Stomach (tissue), 9 donors: Measurements from ENCODE around the gene CPT1C. TPM values are rescaled to one million over a fixed set of nuclear protein-coding genes. Genes with fewer than 3 reads are reported as not detected.

Experiments
- DNase-seq, 2 donors: peaks; one replicate each; pipeline versions ENCODE4 v3.0.0 to v3.0.0-alpha.2; 2013 to 2019
- H3K27ac ChIP-seq, 5 donors: fragments of 200-600 bp in 4 of 5; sonication (generic) in 4 of 5; one replicate each; pipeline ENCODE4 v1.5.1; 2013 to 2019; ENCODE audit warnings: mild to moderate bottlenecking in 1 of 5, moderate library complexity in 1 of 5
- H3K27me3 ChIP-seq, 3 donors: fragments of 200-600 bp; sonication (generic); one replicate each; pipeline ENCODE4 v1.5.1; 2017 to 2019; ENCODE audit warnings: mixed run types in 1 of 3
- H3K36me3 ChIP-seq, 4 donors: fragments of 200-600 bp; sonication (generic); 1 replicate in 3 of 4; 2 replicates in 1 of 4; pipeline ENCODE4 v1.5.1; 2016 to 2019
- H3K4me1 ChIP-seq, 4 donors: fragments of 200-600 bp; sonication (generic); one replicate each; pipeline ENCODE4 v1.5.1; 2016 to 2019
- H3K4me3 ChIP-seq, 4 donors: fragments of 200-600 bp; sonication (generic) in 3 of 4; one replicate each; pipeline ENCODE4 v1.5.1; 2016 to 2019; ENCODE audit warnings: mild to moderate bottlenecking in 1 of 4
- H3K9me3 ChIP-seq, 4 donors: fragments of 200-600 bp; sonication (generic); one replicate each; pipeline ENCODE4 v1.5.1; 2016 to 2019
- CTCF ChIP-seq, 7 experiments: fragments of 450-650 bp in 4 of 7; fragments of 200-600 bp in 3 of 7; sonication (generic) in 3 of 7; IDR thresholded peaks; one replicate each; pipeline ENCODE4 v1.5.1; 2016 to 2019; ENCODE audit warnings: antibody characterized with exemption in 7 of 7, control low read depth in 2 of 7, mild to moderate bottlenecking in 1 of 7
- EP300 ChIP-seq: sonication (generic); formaldehyde crosslinking; IDR thresholded peaks from one replicate; pipeline ENCODE4 v1.6.1; 2017; ENCODE audit warnings: antibody characterized with exemption
- POLR2A ChIP-seq, 4 donors: fragments of 450-650 bp; IDR thresholded peaks; one replicate each; pipeline ENCODE4 v1.6.1; 2016; ENCODE audit warnings: antibody characterized with exemption in 4 of 4, control low read depth in 2 of 4, mild to moderate bottlenecking in 1 of 4, moderate library complexity in 1 of 4
- POLR2AphosphoS5 ChIP-seq, 3 donors: sonication (generic); formaldehyde crosslinking; IDR thresholded peaks; one replicate each; pipeline ENCODE4 v1.6.1; 2016; ENCODE audit warnings: antibody characterized with exemption in 3 of 3
- WGBS, 5 donors: extraction: QIAGEN DNeasy Blood & Tissue Kit in 3 of 5; methylation state at CpG; one replicate each; pipeline versions ENCODE4 v1.1.5 to v1.1.7; 2013 to 2018; 5-methylcytosine and 5-hydroxymethylcytosine counted together
- intact Hi-C: fragments of 100-400 bp; cut with DNase I; formaldehyde crosslinking; loops from one replicate; pipeline ENCODE4 v1.15.1; 2023; ENCODE audit warnings: low total_unique reads
- polyA plus RNA-seq, 3 donors: library from polyadenylated mRNA; stranded (reverse); fragments of 200-250 nt; gene quantifications; one replicate each; pipeline ENCODE4 v1.2.3, GENCODE V29; 2013
- total RNA-seq, 5 donors: library from RNA; depleted of rRNA; stranded (reverse); fragments of >200 nt; gene quantifications; one replicate each; pipeline versions ENCODE4 v1.1.0 to v1.2.3, GENCODE V29; 2014 to 2016
- donor health status: healthy with polysubstance abuse.
- donor health status: Bipolar disorder and iron deficiency.
- donor health status: healthy.

Gene CPT1C
- total and polyA plus RNA-seq, 8 donors, result 1.8 to 35.6 (median 3.1) TPM; not detected in 2

- no peak for DNase-seq
- intact Hi-C loops, result no loop called here
- peaks cover 28 to 40% (median 35%) of the 10 kb centered on the region in 4 donors for H3K36me3 ChIP-seq
- H3K27me3 ChIP-seq, result no peaks in the 10 kb centered on the region
- no peak for TF ChIP-seq EP300
- TF ChIP-seq POLR2AphosphoS5 (IDR thresholded peaks at IDR 0.05), result no peak
- no peak for TF ChIP-seq POLR2A (IDR thresholded peaks at IDR 0.05)
- TF ChIP-seq CTCF (IDR thresholded peaks at IDR 0.05), result no peak
- 53 to 69% (median 67%) methylated on average over 2 of the region's 2 CpGs for WGBS, 5 donors
- H3K9me3 ChIP-seq, result no peaks in the 10 kb centered on the region
- no peak overlapping the region for H3K27ac ChIP-seq
- H3K4me3 ChIP-seq, result peak overlapping the region in 1 of 4 donors; percentile 98
- peaks cover 23 to 70% (median 61%) of the 10 kb centered on the region in 4 donors for H3K4me1 ChIP-seq
These were observed 47.5 kb upstream of the CPT1C start for GRCh38 chr19:49643466-49643865.

- H3K4me1 ChIP-seq, result peaks cover 14 to 55% (median 47%) of the 10 kb centered on the region in 4 donors
- H3K27me3 ChIP-seq, result no peaks in the 10 kb centered on the region
- H3K27ac ChIP-seq, result no peak overlapping the region
- no peak overlapping the region for H3K4me3 ChIP-seq
- no peaks in the 10 kb centered on the region for H3K9me3 ChIP-seq
- H3K36me3 ChIP-seq, result peaks cover 42 to 61% (median 57%) of the 10 kb centered on the region in 4 donors
- DNase-seq, result no peak
- 84 to 94% (median 93%) methylated on average over 10 to 11 of the region's 11 CpGs for WGBS, 5 donors
- TF ChIP-seq EP300 (no peak), POLR2A (IDR thresholded peaks at IDR 0.05) (no peak), POLR2AphosphoS5 (IDR thresholded peaks at IDR 0.05) (no peak), CTCF (IDR thresholded peaks at IDR 0.05) (no peak)
- intact Hi-C loops, result no loop called here
These were observed 45.3 kb upstream of the CPT1C start for GRCh38 chr19:49645592-49645991.

- no peak overlapping the region for H3K4me3 ChIP-seq
- TF ChIP-seq POLR2AphosphoS5 (IDR thresholded peaks at IDR 0.05) (no peak), EP300 (no peak), POLR2A (IDR thresholded peaks at IDR 0.05) (no peak), CTCF (IDR thresholded peaks at IDR 0.05) (no peak)
- peaks cover 14 to 54% (median 46%) of the 10 kb centered on the region in 4 donors for H3K4me1 ChIP-seq
- intact Hi-C loops, result no loop called here
- no peak overlapping the region for H3K27ac ChIP-seq
- H3K36me3 ChIP-seq, result peaks cover 44 to 66% (median 61%) of the 10 kb centered on the region in 4 donors
- 89 to 95% (median 92%) methylated on average over 13 of the region's 13 CpGs for WGBS, 5 donors
- H3K27me3 ChIP-seq, result no peaks in the 10 kb centered on the region
- no peaks in the 10 kb centered on the region for H3K9me3 ChIP-seq
- no peak for DNase-seq
These were observed 44.9 kb upstream of the CPT1C start for GRCh38 chr19:49645995-49646394.

GRCh38 chr19:49646586-49646985 lies 44.3 kb upstream of the CPT1C start:
- Histone ChIP-seq H3K36me3 (peaks cover 50 to 71% (median 67%) of the 10 kb centered on the region in 4 donors), H3K4me1 (peaks cover 14 to 50% (median 40%) of the 10 kb centered on the region in 4 donors), H3K9me3 (no peaks in the 10 kb centered on the region), H3K27ac (no peak overlapping the region), H3K27me3 (no peaks in the 10 kb centered on the region), H3K4me3 (no peak overlapping the region)
- no peak for TF ChIP-seq EP300
- TF ChIP-seq CTCF (IDR thresholded peaks at IDR 0.05), result no peak
- TF ChIP-seq POLR2A (IDR thresholded peaks at IDR 0.05), result no peak
- TF ChIP-seq POLR2AphosphoS5 (IDR thresholded peaks at IDR 0.05), result no peak
- DNase-seq, result no peak
- intact Hi-C loops, result no loop called here
- 91 to 95% (median 92%) methylated on average over 16 to 17 of the region's 17 CpGs for WGBS, 5 donors
